WERI-Rb-1 (cell line): Measurements from ENCODE around the gene GPR31.

Experiments used
- DNase-seq: peaks from one replicate; pipeline ENCODE4 v3.0.0-alpha.2; 2020
- H3K27ac ChIP-seq: fragments of 250-450 bp; sonication (Bioruptor Pico); 2 replicates; pipeline ENCODE4 v1.5.1; 2020; ENCODE audit warnings: mild to moderate bottlenecking, moderate library complexity
- H3K27me3 ChIP-seq: fragments of 250-450 bp; sonication (Bioruptor Pico); 2 replicates; pipeline ENCODE4 v1.5.1; 2021; ENCODE audit warnings: mild to moderate bottlenecking, low read depth, moderate library complexity; ENCODE audit not compliant: insufficient read depth, severe bottlenecking
- H3K36me3 ChIP-seq: fragments of 250-450 bp; sonication (Bioruptor Pico); 2 replicates; pipeline ENCODE4 v1.5.1; 2020; ENCODE audit warnings: mild to moderate bottlenecking, moderate library complexity
- H3K4me3 ChIP-seq: 2 replicates; pipeline ENCODE4 v1.5.1; 2011; ENCODE audit warnings: low read depth, mild to moderate bottlenecking, control low read depth, low read length
- H3K9me3 ChIP-seq: fragments of 250-450 bp; sonication (Bioruptor Pico); 2 replicates; pipeline ENCODE4 v1.5.1; 2021; ENCODE audit warnings: mild to moderate bottlenecking, moderate library complexity; ENCODE audit not compliant: severe bottlenecking
- TF ChIP-seq, protein P1 (sequence below): IDR thresholded peaks from 2 replicates; pipeline ENCODE4 v1.5.1; 2011; ENCODE audit warnings: low read depth, mild to moderate bottlenecking, control low read depth, inconsistent platforms, low read length

Gene GPR31

DNA sequence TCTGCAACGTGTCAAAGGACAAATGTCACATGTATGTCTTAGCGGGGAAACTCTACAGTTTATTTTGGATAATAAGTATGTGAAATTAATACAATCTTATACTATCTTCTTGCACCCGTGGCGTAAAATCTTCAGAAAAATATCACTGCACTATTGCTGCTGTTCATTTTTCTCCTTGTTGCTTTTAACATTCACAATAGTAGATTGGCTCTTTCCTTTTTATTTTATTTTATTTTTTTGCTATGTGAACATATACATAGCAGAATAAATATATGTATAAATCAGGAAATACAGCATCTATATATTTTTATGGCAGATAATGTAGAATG, 15.4 kb downstream of the GPR31 start:
- no peak overlapping the region for H3K27ac ChIP-seq
- TF ChIP-seq, protein P1, sequence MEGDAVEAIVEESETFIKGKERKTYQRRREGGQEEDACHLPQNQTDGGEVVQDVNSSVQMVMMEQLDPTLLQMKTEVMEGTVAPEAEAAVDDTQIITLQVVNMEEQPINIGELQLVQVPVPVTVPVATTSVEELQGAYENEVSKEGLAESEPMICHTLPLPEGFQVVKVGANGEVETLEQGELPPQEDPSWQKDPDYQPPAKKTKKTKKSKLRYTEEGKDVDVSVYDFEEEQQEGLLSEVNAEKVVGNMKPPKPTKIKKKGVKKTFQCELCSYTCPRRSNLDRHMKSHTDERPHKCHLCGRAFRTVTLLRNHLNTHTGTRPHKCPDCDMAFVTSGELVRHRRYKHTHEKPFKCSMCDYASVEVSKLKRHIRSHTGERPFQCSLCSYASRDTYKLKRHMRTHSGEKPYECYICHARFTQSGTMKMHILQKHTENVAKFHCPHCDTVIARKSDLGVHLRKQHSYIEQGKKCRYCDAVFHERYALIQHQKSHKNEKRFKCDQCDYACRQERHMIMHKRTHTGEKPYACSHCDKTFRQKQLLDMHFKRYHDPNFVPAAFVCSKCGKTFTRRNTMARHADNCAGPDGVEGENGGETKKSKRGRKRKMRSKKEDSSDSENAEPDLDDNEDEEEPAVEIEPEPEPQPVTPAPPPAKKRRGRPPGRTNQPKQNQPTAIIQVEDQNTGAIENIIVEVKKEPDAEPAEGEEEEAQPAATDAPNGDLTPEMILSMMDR = no peak

GRCh38 chr6:167141667-167142432, 15.9 kb downstream of the GPR31 start:
- Histone ChIP-seq H3K36me3 (no peaks in the 10 kb centered on the region), H3K27ac (no peak overlapping the region), H3K27me3 (no peaks in the 10 kb centered on the region), H3K9me3 (no peaks in the 10 kb centered on the region), H3K4me3 (no peak overlapping the region)
- DNase-seq = peak; percentile 68
- TF ChIP-seq, protein P1 = peak; percentile 95

More for the DNA sequence above, 15.4 kb downstream of the GPR31 start:
- no peak overlapping the region for H3K4me3 ChIP-seq
- no peaks in the 10 kb centered on the region for H3K9me3 ChIP-seq
- no peak for DNase-seq
- no peaks in the 10 kb centered on the region for H3K27me3 ChIP-seq
- H3K36me3 ChIP-seq = no peaks in the 10 kb centered on the region

- no peak for DNase-seq
- TF ChIP-seq, protein P1 = no peak
- H3K27ac ChIP-seq = no peak overlapping the region
- H3K4me3 ChIP-seq = no peak overlapping the region
- H3K27me3 ChIP-seq = no peaks in the 10 kb centered on the region
- H3K9me3 ChIP-seq = no peaks in the 10 kb centered on the region
- H3K36me3 ChIP-seq = no peaks in the 10 kb centered on the region
These were observed 16.9 kb downstream of the GPR31 start for GRCh38 chr6:167140589-167141474.

- TF ChIP-seq, protein P1 = no peak
- DNase-seq = no peak
- no peaks in the 10 kb centered on the region for H3K9me3 ChIP-seq
- no peak overlapping the region for H3K4me3 ChIP-seq
- H3K27ac ChIP-seq = no peak overlapping the region
- no peaks in the 10 kb centered on the region for H3K27me3 ChIP-seq
- no peaks in the 10 kb centered on the region for H3K36me3 ChIP-seq
These were observed 18.0 kb downstream of the GPR31 start for GRCh38 chr6:167139761-167140160.

GRCh38 chr6:167137881-167138280, 19.9 kb downstream of the GPR31 start:
- TF ChIP-seq, protein P1 = no peak
- H3K36me3 ChIP-seq = no peaks in the 10 kb centered on the region
- no peak for DNase-seq
- no peaks in the 10 kb centered on the region for H3K27me3 ChIP-seq
- no peak overlapping the region for H3K27ac ChIP-seq
- no peaks in the 10 kb centered on the region for H3K9me3 ChIP-seq
- H3K4me3 ChIP-seq = no peak overlapping the region
